OCI-LY3 (cell line): Measurements from ENCODE around the gene HCRTR1.

Experiments used
- H2AFZ ChIP-seq: fragments of 200-600, 300-600 bp; shearing (Covaris generic); 2 replicates; pipeline ENCODE4 v1.6.0; 2014; ENCODE audit warnings: antibody characterized with exemption, low read depth, low read length
- H3K27ac ChIP-seq: fragments of 200-600, 300-600 bp; sonication (generic); 2 replicates; pipeline ENCODE4 v1.5.1; 2014; ENCODE audit warnings: mild to moderate bottlenecking, low read length, moderate library complexity, mixed read lengths
- H3K27me3 ChIP-seq: fragments of 200-600, 300-600 bp; sonication (generic); 2 replicates; pipeline ENCODE4 v1.6.1; 2014; ENCODE audit warnings: low read depth, low read length, mixed read lengths
- H3K36me3 ChIP-seq: fragments of 200-600, 300-600 bp; sonication (generic); replicated peaks from 2 replicates; pipeline ENCODE3; 2014; ENCODE audit warnings: low read depth, low read length, mixed read lengths
- H3K4me1 ChIP-seq: fragments of 300-600, 200-600 bp; sonication (generic); 2 replicates; pipeline ENCODE4 v1.6.1; 2014; ENCODE audit warnings: low read length, mixed read lengths
- H3K4me2 ChIP-seq: fragments of 200-600, 300-600 bp; sonication (generic); 2 replicates; pipeline ENCODE4 v1.6.1; 2014; ENCODE audit warnings: low read length, mixed read lengths
- H3K4me3 ChIP-seq: fragments of 300-600, 200-600 bp; sonication (generic); 2 replicates; pipeline ENCODE4 v1.5.1; 2014; ENCODE audit warnings: antibody characterized with exemption, mild to moderate bottlenecking, low read length, moderate library complexity
- H3K79me2 ChIP-seq: fragments of 300-600, 200-600 bp; shearing (Covaris generic); 2 replicates; pipeline ENCODE4 v1.6.1; 2014; ENCODE audit warnings: mild to moderate bottlenecking, low read length, mixed read lengths
- H3K9ac ChIP-seq: fragments of 300-600, 200-600 bp; shearing (Covaris generic); 2 replicates; pipeline ENCODE4 v1.6.0; 2014; ENCODE audit warnings: mild to moderate bottlenecking, low read length, moderate library complexity
- H3K9me3 ChIP-seq: fragments of 200-600, 300-600 bp; shearing (Covaris generic); 2 replicates; pipeline ENCODE4 v1.6.1; 2014; ENCODE audit warnings: low read length, mixed read lengths; ENCODE audit not compliant: insufficient read depth
- H4K20me1 ChIP-seq: fragments of 200-600, 300-600 bp; sonication (generic); 2 replicates; pipeline ENCODE4 v1.6.1; 2016; ENCODE audit warnings: low read length, mixed read lengths; ENCODE audit not compliant: insufficient read depth
- EZH2phosphoT487 ChIP-seq: fragments of 200-600 bp; shearing (Covaris generic); IDR thresholded peaks from 2 replicates; pipeline ENCODE4 v1.6.1; 2018; ENCODE audit warnings: antibody characterized with exemption, mixed run types, low read depth
- TF ChIP-seq, protein P1 (sequence below): fragments of 200-600, 300-600 bp; sonication (generic); IDR thresholded peaks from 2 replicates; pipeline ENCODE4 v1.5.1; 2014; ENCODE audit warnings: antibody characterized with exemption, low read length, low read depth

HCRTR1 gene

DNA sequence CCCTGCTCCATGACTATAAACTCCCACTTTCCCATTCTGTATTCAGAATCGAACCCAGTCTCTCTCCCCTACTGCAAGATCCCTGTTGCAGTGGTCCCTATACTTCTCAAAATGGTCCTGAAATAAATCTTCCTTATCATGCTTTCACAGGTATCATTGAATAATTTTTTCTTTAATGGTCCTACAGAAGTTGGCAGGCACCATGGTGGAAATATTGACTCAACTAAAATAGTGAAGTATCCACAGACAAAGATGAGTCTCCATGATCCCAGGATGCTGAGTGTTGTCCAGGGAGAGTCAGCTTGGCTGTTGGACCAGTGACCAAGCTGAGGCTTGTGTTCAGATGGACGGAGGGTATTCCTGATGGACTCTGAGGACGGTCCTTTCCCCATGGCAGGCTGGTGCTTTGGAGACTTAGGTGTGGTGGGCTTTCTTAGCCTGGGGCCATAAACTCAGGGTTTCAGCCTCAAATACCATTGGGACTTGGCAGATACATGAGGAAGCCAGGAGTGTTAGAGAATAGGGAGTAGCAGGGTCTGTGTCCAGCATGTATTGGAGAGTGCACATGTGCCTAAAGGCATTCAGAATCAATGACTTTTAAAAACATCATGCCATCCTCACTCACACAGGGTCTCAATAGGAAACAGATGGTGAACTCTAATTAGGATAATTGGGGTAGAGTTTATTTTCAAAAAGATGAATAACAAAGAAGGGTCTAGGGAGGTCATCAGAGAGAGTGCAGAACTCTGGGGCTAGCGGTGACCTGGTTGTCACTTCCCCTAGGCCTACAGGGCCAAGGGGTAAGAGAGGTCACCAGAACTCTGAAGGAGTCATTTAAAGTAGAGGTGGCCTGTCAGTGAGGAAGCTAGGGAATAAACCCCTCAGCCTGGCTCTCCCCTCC, 21.4 kb upstream of the HCRTR1 start:
- TF ChIP-seq EZH2phosphoT487: no peak
- TF ChIP-seq, protein P1, sequence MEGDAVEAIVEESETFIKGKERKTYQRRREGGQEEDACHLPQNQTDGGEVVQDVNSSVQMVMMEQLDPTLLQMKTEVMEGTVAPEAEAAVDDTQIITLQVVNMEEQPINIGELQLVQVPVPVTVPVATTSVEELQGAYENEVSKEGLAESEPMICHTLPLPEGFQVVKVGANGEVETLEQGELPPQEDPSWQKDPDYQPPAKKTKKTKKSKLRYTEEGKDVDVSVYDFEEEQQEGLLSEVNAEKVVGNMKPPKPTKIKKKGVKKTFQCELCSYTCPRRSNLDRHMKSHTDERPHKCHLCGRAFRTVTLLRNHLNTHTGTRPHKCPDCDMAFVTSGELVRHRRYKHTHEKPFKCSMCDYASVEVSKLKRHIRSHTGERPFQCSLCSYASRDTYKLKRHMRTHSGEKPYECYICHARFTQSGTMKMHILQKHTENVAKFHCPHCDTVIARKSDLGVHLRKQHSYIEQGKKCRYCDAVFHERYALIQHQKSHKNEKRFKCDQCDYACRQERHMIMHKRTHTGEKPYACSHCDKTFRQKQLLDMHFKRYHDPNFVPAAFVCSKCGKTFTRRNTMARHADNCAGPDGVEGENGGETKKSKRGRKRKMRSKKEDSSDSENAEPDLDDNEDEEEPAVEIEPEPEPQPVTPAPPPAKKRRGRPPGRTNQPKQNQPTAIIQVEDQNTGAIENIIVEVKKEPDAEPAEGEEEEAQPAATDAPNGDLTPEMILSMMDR: no peak
- Histone ChIP-seq H3K9me3 (no peaks in the 10 kb centered on the region), H2AFZ (peak overlapping the region; percentile 73), H3K4me1 (peaks cover 21% of the 10 kb centered on the region), H3K27ac (peak overlapping the region; percentile 38; the same call in 1 of the 2 replicates), H3K4me2 (peak overlapping the region; percentile 88), H3K27me3 (no peaks in the 10 kb centered on the region), H3K79me2 (no peaks in the 10 kb centered on the region), H3K9ac (peak overlapping the region; percentile 19; the same call in 1 of the 2 replicates), H4K20me1 (no peaks in the 10 kb centered on the region), H3K4me3 (peak overlapping the region; percentile 52), H3K36me3 (no peaks in the 10 kb centered on the region)

DNA sequence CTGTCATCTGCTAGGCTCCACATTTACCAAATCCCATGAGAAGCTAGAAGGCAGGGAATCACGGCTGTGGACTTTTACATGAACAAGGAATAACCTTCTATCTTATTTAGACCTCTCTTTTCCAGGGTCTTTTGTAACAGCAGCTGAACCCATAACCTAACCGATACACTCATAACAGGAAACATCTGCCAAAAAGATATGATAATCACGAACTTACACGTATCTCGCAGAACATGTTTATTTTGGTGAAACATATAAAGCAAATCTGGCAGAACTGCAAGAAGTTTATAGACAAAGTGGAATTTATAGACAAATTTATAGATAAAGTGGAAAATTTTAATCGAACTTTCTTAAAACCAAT, 20.8 kb upstream of the HCRTR1 start:
- Histone ChIP-seq H3K36me3 (no peaks in the 10 kb centered on the region), H3K27ac (peak overlapping the region; percentile 38; the same call in 1 of the 2 replicates), H3K79me2 (no peaks in the 10 kb centered on the region), H2AFZ (peak overlapping the region; percentile 73), H3K27me3 (no peaks in the 10 kb centered on the region), H4K20me1 (no peaks in the 10 kb centered on the region), H3K4me2 (peak overlapping the region; percentile 88), H3K9me3 (no peaks in the 10 kb centered on the region), H3K4me3 (peak overlapping the region; percentile 52), H3K4me1 (peaks cover 21% of the 10 kb centered on the region), H3K9ac (peak overlapping the region; percentile 19; the same call in 1 of the 2 replicates)
- TF ChIP-seq, protein P1: no peak
- TF ChIP-seq EZH2phosphoT487: no peak

DNA sequence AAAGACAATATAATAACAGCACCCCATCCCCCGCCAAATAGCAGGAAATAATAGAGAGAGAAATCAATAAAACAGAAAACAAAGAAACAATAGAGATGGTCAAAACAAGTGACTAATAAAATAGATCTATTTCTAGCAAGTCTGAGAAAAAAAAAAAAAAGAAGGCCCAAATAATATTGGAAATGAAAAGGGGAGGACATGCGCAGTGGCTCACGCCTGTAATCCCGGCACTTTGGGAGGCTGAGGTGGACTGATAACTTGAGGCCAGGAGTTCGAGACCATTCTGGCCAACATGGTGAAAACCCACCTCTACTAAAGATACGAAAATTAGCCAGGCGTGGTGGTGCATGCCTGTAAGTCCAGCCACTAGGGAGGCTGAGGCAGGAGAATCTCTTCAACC, 18.5 kb upstream of the HCRTR1 start:
- TF ChIP-seq, protein P1: no peak
- no peak for TF ChIP-seq EZH2phosphoT487
- Histone ChIP-seq H3K27me3 (no peaks in the 10 kb centered on the region), H3K9ac (no peak overlapping the region), H3K27ac (no peak overlapping the region), H3K4me1 (peaks cover 18% of the 10 kb centered on the region), H3K4me2 (no peak overlapping the region), H3K36me3 (no peaks in the 10 kb centered on the region), H3K79me2 (no peaks in the 10 kb centered on the region), H3K4me3 (no peak overlapping the region), H2AFZ (no peak overlapping the region), H3K9me3 (no peaks in the 10 kb centered on the region), H4K20me1 (no peaks in the 10 kb centered on the region)

DNA sequence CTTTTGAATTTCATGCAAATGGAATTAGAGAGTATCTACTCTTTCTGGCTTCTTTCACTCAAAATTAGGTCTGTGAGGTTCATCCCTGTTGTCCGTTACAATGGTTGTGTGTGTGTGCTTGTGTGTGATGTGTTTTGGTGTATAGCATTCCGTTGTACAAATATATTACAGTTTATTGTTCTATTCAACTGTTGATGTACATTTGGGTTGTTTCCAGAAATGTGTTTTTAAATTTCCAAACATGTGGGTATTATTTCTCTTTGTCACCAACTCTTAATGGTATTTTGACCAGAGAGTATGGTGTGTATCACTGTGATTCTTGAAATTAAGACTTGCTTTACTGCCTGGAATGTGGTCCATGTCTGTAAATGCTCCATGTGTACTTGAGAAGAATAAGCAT, 16.8 kb upstream of the HCRTR1 start:
- no peak overlapping the region for H3K9ac ChIP-seq
- no peaks in the 10 kb centered on the region for H3K27me3 ChIP-seq
- H3K79me2 ChIP-seq: no peaks in the 10 kb centered on the region
- no peak overlapping the region for H3K4me3 ChIP-seq
- no peak overlapping the region for H3K27ac ChIP-seq
- H3K9me3 ChIP-seq: peaks cover 6% of the 10 kb centered on the region; the same call in 1 of the 2 replicates
- no peak overlapping the region for H3K4me2 ChIP-seq
- H4K20me1 ChIP-seq: no peaks in the 10 kb centered on the region
- H3K36me3 ChIP-seq: peaks cover 5% of the 10 kb centered on the region
- no peak overlapping the region for H2AFZ ChIP-seq
- TF ChIP-seq EZH2phosphoT487: no peak
- TF ChIP-seq, protein P1: no peak
- H3K4me1 ChIP-seq: peaks cover 23% of the 10 kb centered on the region
